ENCODE measurements around the gene NAALADL2.
"Not testable (repeated sequence)": the region's sequence is repeated elsewhere in the genome, so short reads cannot be mapped to it uniquely, and the experiment has no call there.

Gene NAALADL2

DNA sequence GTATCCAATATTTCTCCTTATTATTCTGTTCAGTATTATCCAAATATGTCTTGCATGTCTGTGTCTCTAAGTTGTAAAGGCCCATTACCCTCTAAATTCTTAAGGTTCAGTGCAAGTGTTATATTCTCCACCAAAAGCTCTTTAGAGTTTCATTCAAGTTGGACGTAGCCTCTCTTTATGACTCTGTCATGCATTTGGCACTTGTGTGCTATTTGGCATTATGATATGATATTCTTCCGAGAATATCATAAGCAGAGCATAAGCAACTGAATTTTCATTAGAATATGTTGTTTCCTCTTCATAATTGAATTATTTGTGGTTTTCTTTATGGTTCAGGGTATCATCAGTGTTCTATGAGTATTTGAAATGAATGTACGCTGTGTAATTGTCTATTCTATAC lies 594.2 kb downstream of the NAALADL2 start:
- in situ Hi-C loops (cut with HindIII; ENCODE audit: low pct_ligation_motif_present, low pct_unique_long_range_greater_than_20kb, low sequenced_read_pairs): no loop called here

DNA sequence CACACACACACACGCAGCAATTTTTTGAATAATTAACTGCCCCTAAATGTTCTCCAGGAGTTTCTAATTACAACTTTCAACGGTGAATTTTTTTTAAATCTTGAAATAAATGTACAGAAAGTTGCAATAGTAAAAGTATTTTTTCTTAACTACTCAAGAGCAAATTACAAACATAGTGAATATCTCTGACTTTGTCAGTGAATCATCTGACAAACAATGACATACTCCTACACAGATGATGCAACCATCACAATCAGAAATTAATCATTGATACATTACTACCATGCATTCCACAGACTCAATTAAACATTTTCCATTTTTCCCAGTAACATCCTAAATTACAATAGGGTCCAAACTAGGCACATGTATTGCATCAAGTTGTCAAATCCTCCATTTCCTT lies 597.3 kb downstream of the NAALADL2 start:
- DNase-seq: peak; percentile 4
- in situ Hi-C loops (cut with HindIII; ENCODE audit: low pct_ligation_motif_present, low pct_unique_long_range_greater_than_20kb, low sequenced_read_pairs): no loop called here

More for the DNA sequence above, 594.2 kb downstream of the NAALADL2 start:
- no peak for DNase-seq

DNA sequence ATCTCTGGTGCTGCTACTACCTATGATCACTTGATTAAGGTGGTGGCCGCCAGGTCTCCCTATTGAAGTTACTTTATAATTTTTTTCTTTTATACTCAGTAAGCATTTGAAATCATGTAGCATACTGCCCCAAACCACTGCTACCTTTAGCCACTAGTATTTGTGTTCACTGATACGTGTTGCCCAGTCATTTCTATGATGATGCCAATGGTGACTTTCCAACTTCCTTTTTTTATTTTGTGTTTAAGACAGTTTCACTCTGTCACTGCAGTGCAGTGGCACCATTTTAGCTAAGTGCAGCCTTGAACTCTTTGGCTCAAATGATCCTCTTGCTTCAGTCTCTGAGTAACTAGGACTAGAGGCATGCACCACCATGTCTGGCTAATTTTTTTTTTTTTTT lies 598.2 kb downstream of the NAALADL2 start:
- in situ Hi-C loops (cut with HindIII; ENCODE audit: low pct_ligation_motif_present, low pct_unique_long_range_greater_than_20kb, low sequenced_read_pairs): no loop called here
- DNase-seq: no peak

DNA sequence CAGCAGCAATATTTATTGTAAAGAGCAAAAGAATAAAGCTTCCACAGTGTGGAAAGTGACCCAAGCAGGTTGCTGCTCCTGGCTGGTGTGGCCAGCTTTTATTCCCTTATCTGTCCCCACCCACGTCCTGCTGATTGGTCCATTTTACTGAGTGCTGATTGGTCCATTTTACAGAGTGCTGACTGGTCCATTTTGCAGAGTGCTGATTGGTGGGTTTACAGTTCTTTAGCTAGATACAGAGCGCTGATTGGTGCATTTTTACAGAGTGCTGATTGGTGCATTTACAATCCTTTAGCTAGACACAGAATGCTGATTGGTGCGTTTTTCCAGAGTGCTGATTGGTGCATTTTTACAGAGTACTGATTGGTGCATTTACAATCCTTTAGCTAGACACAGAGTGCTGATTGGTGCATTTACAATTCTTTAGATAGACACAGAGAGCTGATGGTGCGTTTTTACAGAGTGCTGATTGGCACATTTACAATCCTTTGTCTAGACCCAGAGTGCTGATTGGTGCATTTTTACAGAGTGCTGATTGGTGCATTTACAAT lies 601.8 kb downstream of the NAALADL2 start:
- in situ Hi-C loops (cut with HindIII; ENCODE audit: low pct_ligation_motif_present, low pct_unique_long_range_greater_than_20kb, low sequenced_read_pairs); DNase-seq: not testable (repeated sequence)

DNA sequence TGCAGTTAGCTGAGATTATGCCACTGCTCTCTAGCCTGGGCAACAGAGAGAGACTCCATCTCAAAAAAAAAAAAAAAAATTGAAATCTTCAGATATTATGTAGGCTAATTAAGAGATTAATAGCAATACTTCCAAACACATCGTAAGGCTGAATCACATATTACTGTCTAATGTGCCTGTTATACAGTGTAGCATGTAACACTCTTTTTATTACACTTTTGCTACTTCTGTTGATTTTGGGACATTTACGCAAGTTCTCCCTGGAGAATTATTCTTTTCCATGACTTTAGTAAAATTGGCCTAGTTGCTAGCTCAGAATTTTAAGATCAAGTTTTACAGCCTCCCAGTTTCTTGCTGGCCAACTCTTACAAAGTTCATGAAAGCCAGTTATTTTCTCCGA lies 605.2 kb downstream of the NAALADL2 start:
- in situ Hi-C loops (cut with HindIII; ENCODE audit: low pct_ligation_motif_present, low pct_unique_long_range_greater_than_20kb, low sequenced_read_pairs): no loop called here
- DNase-seq: no peak

DNA sequence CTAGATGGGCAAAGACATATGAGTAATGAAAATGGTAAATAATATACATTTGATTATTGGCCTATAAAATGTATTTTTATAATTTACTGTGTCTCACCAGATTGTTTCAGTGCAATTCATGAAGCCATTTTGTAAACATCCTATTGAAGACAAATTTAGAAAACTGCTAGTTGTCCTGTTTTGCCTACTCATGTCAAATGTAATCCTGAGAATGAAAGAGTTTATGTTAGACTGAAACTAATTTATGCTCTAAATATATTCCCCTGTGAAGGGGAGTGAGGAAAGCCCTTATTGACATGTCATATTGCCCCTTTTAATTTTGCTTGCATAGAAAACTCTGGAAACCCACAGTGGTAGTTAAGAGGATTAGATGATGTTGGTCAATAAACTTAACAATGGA lies 610.0 kb downstream of the NAALADL2 start:
- DNase-seq: no peak
- in situ Hi-C loops (cut with HindIII; ENCODE audit: low pct_ligation_motif_present, low pct_unique_long_range_greater_than_20kb, low sequenced_read_pairs): no loop called here

DNA sequence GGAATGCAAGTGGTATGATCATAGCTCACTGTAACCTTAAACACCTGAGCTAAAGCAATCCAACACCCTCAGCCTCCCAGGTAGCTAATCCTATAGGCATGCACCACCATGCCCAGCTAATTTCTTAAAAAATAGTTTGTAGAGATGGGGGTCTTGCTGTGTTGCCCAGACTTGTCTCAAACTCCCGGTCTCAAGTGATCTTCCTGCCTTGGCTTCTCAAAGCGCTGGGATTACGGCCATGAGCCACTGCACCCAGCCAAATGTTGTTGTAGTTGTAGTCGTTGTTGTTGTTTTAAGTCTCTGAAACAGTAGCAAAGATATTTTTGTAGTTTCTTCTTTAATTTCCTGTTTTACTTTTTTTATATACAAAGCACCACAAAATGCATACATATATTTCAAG lies 616.6 kb downstream of the NAALADL2 start:
- DNase-seq: no peak
- in situ Hi-C loops (cut with HindIII; ENCODE audit: low pct_ligation_motif_present, low pct_unique_long_range_greater_than_20kb, low sequenced_read_pairs): no loop called here

DNA sequence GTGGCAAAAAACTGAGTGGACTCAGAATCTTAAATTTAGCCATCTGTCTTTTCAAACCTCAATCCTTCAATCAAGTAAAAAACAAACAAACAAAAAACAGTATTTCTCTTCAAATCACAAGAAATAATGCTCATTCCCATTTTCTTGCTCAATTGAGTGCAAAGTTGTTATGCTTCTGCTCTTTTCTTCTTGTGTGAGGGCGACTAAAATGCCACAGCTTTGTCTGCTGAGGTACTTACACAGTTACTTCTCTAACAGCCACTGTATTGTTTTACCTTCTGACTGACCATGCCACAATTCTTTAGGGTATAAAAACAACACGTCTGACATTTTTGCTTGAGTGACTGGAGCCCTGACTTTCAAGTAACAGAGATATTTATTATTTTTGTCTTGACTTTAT lies 617.4 kb downstream of the NAALADL2 start:
- in situ Hi-C loops (cut with HindIII; ENCODE audit: low pct_ligation_motif_present, low pct_unique_long_range_greater_than_20kb, low sequenced_read_pairs): no loop called here
- no peak for DNase-seq

DNA sequence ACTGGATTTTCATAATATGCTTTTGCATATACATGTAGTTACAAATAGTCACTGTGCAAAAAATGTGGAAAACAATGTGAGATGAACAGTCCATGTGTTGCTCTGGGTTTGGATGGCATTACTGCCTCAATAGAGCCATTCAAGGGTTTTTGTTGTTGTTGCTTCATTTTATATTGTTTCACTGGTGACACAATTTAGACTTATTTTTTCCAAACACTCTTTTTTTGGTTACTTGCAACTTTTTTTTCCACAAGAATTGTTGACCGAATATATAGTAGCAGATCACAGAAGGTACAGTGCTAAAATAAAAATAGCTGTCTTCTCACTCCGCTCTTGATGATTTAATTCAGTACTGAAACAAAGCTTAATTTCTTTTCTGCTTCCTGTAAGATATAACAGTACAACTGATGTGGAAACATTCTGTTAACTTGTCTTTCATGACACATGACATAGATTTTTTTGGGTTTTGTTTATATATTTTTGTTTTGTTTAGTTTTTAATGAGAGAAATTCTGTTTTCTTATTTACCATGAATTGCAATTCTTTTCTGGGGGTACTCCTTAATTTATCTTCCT lies 618.6 kb downstream of the NAALADL2 start:
- DNase-seq: no peak
- in situ Hi-C loops (cut with HindIII; ENCODE audit: low pct_ligation_motif_present, low pct_unique_long_range_greater_than_20kb, low sequenced_read_pairs): no loop called here

DNA sequence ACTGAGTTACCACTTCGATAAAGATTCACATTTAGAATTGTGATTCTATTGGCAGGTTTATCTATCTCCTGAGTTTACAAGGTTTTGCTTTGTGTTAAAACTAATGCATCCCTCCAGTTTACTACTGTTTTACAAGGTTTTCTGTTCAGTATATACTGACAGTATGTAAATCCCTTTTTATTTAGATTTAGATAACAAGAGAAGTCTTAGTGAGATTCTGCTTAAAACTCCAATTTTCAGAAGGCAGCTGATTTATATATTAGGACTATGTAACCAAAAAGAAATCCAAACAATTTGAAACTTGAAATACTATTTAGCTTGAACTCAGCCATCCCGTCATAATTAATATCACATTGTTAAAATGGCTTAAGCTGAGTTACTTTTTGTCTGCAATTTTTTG lies 619.2 kb downstream of the NAALADL2 start:
- in situ Hi-C loops (cut with HindIII; ENCODE audit: low pct_ligation_motif_present, low pct_unique_long_range_greater_than_20kb, low sequenced_read_pairs): no loop called here
- DNase-seq: no peak

DNA sequence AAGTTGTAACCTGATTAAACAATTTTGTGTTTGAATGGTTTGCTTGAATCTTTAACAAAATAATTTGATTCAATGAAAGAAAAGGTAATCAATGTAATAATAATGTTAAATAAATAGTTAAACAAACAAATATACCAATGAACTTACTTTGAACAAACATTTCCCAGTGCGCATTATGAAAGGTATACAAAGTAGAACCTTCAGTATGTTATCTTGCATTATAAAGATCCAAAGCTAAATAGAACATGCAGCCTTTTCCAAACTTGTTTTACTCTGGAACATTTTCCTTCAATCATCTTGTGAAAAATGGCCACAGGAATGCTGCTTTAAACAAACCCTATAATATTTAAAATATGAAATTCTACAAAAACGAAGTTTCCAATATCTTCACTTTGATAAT lies 620.0 kb downstream of the NAALADL2 start:
- in situ Hi-C loops (cut with HindIII; ENCODE audit: low pct_ligation_motif_present, low pct_unique_long_range_greater_than_20kb, low sequenced_read_pairs): no loop called here
- no peak for DNase-seq

DNA sequence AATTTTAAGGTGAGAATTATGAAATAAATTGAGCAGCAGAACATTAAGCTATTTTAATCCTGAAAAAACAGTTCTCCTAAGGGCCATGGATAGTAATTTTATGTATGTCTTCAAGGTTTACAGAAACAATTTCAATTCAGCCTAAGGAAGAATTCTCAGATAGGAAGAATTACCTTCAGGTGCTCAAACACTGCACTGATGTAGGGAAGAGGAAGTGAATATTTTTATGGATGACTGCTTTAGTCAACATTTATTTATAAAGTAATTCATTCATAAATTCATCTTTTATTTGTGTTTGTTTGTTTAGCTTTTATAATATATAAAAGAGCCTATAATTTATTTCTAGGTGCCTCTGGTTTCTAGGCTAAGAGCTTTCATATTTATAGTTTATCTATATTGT lies 620.7 kb downstream of the NAALADL2 start:
- no peak for DNase-seq
- in situ Hi-C loops (cut with HindIII; ENCODE audit: low pct_ligation_motif_present, low pct_unique_long_range_greater_than_20kb, low sequenced_read_pairs): no loop called here

DNA sequence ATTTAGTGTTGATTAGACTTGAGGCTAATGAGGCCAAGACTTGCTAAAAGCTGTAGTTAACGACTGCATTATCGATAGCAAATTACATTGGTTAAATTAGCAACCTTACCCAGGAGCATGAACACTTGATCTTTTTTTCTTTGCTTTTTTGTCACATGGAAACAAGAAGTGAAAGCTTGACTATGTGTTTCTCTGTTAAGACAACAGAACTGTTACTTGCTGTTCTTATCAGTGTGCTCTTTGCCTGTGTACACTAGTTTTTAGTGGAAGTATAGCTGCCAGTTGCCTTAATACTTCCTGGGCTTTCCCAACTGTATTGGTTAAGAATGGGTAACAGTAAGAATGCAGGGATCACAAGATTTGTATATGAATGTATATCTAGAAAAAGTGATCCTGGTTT lies 625.5 kb downstream of the NAALADL2 start:
- no peak for DNase-seq
- in situ Hi-C loops (cut with HindIII; ENCODE audit: low pct_ligation_motif_present, low pct_unique_long_range_greater_than_20kb, low sequenced_read_pairs): no loop called here

DNA sequence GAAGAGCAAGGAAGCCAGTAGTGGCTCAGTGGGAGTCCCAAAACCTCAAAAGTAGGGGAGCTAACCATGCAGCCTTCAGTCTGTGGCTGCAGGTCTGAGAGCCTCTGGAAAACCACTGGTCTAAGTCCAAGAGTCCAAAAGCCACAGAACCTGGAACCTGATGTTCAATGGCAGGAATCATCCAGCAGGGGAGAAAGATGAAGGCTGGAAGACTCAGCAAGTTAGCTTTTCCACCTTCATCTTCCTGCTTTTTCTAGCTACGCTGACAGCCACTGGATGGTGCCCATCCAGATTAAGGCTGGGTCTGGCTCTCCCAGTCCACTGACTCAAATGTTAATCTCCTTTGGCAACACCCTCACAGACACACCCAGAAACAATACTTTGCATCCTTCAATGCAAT lies 626.3 kb downstream of the NAALADL2 start:
- in situ Hi-C loops (cut with HindIII; ENCODE audit: low pct_ligation_motif_present, low pct_unique_long_range_greater_than_20kb, low sequenced_read_pairs): no loop called here
- DNase-seq: no peak

DNA sequence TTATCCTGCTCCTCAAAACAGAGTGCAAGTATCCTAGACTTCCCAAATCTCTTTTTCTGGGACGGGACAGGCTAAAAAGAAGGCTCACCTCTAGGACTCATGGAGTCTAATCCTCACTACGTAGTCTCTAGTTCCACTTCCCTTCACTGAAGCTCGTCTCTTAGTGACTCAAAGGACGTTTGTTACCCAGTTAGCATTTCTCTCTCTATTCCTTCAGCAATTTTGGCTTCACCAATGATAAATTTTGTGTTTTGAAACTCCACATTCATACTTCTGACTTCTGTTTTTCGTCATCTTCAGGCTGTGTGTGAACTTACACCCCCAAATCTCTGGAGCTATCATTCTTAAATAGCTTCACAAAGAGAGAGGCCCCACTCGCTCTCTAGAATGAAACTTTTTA lies 627.1 kb downstream of the NAALADL2 start:
- in situ Hi-C loops (cut with HindIII; ENCODE audit: low pct_ligation_motif_present, low pct_unique_long_range_greater_than_20kb, low sequenced_read_pairs): no loop called here
- no peak for DNase-seq

DNA sequence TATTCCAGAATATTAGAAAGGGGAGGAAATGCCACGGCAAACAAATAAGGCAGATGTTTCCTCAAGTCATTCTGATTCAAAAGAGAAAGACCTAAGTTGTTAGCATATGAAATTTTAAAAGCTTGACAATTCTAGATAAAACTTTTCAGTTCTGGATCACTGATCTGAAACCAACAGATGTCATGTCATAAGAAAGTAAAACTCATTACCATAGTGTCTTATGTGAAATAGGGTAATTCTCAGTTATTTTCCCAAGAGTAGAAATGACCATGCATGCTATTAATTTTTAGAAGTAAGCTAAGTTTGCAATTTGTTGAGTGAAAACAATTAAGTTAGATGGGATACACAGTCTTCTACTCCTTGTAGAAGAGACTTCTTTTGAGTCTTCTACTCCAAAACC lies 630.3 kb downstream of the NAALADL2 start:
- in situ Hi-C loops (cut with HindIII; ENCODE audit: low pct_ligation_motif_present, low pct_unique_long_range_greater_than_20kb, low sequenced_read_pairs): no loop called here
- no peak for DNase-seq

DNA sequence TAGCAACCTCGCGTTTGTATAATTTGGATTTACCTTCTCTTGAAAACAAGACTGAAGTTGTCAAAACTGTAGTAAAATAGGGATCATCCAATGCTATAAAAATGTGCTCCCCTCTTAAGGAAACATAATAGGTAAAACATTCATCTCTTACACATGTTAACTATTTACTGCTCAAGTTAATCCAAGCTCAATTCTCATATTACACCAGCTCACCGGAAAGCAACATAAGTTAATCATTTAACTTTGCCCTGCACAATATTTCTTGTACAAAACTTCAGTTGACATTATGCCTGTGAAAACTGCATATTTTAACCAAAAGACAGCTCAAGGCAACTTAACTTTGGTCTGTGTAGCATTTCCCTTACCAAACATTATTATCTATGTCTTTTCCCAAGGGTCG lies 634.2 kb downstream of the NAALADL2 start:
- in situ Hi-C loops (cut with HindIII; ENCODE audit: low pct_ligation_motif_present, low pct_unique_long_range_greater_than_20kb, low sequenced_read_pairs): no loop called here
- peak; percentile 49 for DNase-seq

DNA sequence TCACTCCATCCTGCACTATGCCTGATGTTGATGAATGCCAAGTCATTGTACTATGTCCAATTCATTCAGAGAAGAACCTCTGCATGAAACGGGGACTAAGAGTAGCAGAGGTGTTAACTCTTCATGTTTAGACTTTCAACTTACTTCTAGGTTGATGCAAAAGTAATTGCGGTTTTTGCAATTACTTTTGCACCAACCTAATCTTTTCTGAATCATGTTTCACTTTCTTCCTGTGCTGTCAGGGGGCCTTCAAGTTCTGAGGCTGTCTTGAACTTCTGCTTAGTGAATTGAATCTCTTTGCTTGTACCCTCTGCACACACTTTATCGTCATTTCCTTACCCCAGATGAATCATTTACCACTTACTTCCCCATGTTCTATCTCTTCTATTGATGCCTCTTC lies 636.2 kb downstream of the NAALADL2 start:
- DNase-seq: no peak
- in situ Hi-C loops (cut with HindIII; ENCODE audit: low pct_ligation_motif_present, low pct_unique_long_range_greater_than_20kb, low sequenced_read_pairs): no loop called here

DNA sequence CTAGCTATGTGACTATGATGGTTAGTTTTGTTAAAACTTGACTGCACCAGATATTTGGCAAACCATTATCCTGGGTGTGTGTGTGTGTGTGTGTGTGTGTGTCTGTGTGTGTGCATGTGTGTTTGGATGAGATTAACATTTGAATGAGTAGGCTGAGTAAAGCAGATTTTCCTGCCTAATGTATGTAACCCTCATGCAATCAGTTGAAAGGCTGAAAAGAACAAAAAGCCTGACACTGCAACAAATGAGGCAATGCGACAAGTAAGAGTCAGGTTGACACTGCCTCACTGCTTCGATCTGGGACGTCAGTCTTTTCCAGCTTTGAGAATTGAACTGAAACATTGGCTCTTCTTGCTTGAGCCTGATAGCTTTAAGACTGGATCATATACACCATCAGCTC lies 643.0 kb downstream of the NAALADL2 start:
- no peak for DNase-seq
- in situ Hi-C loops (cut with HindIII; ENCODE audit: low pct_ligation_motif_present, low pct_unique_long_range_greater_than_20kb, low sequenced_read_pairs): no loop called here

DNA sequence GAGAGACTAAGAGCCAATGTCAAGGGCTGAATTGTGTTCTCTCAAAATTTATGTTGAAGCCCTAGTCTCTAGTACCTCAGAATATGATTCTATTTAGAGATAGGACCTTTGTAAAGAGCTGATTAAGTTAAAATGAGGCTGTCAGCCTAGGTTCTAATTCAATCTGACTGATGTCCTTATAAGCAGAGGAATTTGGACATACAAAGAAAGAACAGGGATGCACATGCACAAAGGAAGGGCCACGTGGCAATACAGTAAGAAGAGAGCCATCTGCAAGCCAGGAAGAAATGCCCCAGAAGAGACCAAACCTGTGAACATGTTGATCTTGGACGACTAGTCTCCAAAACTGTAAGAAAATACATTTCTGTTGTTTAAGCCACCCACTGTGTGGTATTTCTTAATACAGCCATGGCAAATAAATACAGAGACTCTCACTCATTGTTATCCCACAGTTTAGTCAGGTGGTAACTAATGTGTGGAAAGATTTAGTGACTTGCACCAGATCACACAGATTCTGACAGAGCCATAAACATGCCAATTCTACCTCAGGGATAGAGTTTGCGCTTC lies 652.2 kb downstream of the NAALADL2 start:
- DNase-seq: no peak
- in situ Hi-C loops (cut with HindIII; ENCODE audit: low pct_ligation_motif_present, low pct_unique_long_range_greater_than_20kb, low sequenced_read_pairs): no loop called here

DNA sequence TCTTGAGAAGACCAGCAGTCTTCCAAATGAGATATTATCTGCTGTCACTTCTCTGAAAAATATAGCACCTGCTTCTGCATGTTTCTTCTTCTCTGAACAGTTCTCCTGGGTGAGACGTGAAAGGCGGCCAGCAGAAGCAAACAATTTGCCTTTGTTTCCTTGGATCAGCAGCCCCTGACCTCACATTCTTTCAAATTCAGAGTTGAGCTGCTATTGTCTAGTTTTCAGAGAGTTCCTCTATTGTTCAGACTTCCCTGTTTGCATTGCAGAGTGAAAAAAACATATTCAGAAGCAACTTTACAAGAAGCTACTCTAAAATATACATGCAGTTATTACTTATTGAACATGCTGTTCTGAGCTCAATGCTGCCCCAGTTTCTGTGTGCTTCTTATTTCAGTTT lies 653.6 kb downstream of the NAALADL2 start:
- DNase-seq: no peak

More for the DNA sequence above, 653.6 kb downstream of the NAALADL2 start:
- in situ Hi-C loops (cut with HindIII; ENCODE audit: low pct_ligation_motif_present, low pct_unique_long_range_greater_than_20kb, low sequenced_read_pairs): no loop called here

All from ACHN (cell line).